ENCODE measurements around the gene PCDHA9. TPM values are rescaled to one million over a fixed set of nuclear protein-coding genes. Genes with fewer than 3 reads are reported as not detected.

Gene PCDHA9
- total RNA-seq, 1 experiment from 2014 or later, result 0.55 TPM

DNA sequence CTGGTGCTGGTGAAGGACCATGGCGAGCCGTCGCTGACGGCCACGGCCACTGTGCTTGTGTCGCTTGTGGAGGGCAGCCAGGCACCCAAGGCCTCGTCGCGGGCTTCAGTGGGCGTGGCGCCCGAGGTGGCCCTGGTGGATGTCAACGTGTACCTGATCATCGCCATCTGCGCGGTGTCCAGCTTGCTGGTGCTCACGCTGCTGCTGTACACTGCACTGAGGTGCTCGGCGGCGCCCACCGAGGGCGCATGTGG, 9.7 kb downstream of the PCDHA9 start:
- Histone ChIP-seq H3K56ac (ENCODE audit: insufficient read length, low read depth, low read length) (no peak overlapping the region), H2BK5ac (ENCODE audit: insufficient read length, low read length) (no peak overlapping the region), H4K20me1 (ENCODE audit: control insufficient read depth, insufficient read depth, insufficient read length) (no peaks in the 10 kb centered on the region), H4K91ac (ENCODE audit: insufficient read length, low read depth, low read length) (no peak overlapping the region), H3K18ac (ENCODE audit: insufficient read length, low read depth, low read length) (no peak overlapping the region), H3K79me2 (ENCODE audit: insufficient read depth, low read length) (no peaks in the 10 kb centered on the region), H3K4me2 (ENCODE audit: insufficient read depth, insufficient read length, low read length) (no peak overlapping the region), H3K27ac (ENCODE audit: insufficient read length, low read depth, low read length) (no peak overlapping the region), H2AFZ (ENCODE audit: low read length) (no peak overlapping the region), H2BK120ac (ENCODE audit: low read depth, low read length, poor library complexity, severe bottlenecking) (no peak overlapping the region), H3K9ac (ENCODE audit: extremely low read depth, insufficient read length, low read length) (no peak overlapping the region), H3K9me3 (ENCODE audit: control insufficient read depth, low read depth, low read length) (peaks cover 9% of the 10 kb centered on the region), H2BK20ac (ENCODE audit: low read depth, low read length, poor library complexity, severe bottlenecking) (no peak overlapping the region), H3K23ac (ENCODE audit: insufficient read length, low read depth, low read length) (no peak overlapping the region), H3T11ph (ENCODE audit: low read length) (no peak overlapping the region), H3K79me1 (ENCODE audit: insufficient read depth, low read depth, low read length, poor library complexity, severe bottlenecking) (no peaks in the 10 kb centered on the region), H3K14ac (ENCODE audit: insufficient read depth, low read length) (no peak overlapping the region), H3K4ac (ENCODE audit: low read depth, low read length) (no peak overlapping the region), H2BK15ac (ENCODE audit: low read depth, low read length) (no peak overlapping the region), H3K27me3 (ENCODE audit: insufficient read depth, low read length) (no peaks in the 10 kb centered on the region), H3K23me2 (ENCODE audit: insufficient read length, low read depth, low read length, poor library complexity, severe bottlenecking) (no peaks in the 10 kb centered on the region), H3K4me1 (ENCODE audit: insufficient read depth, low read length) (no peaks in the 10 kb centered on the region), H4K5ac (ENCODE audit: insufficient read length, low read depth, low read length) (no peak overlapping the region), H4K8ac (replicated peaks; ENCODE audit: insufficient read length, low read depth, low read length) (no peak overlapping the region), H2BK12ac (ENCODE audit: insufficient read length, low read depth, low read length) (no peak overlapping the region), H2AK5ac (ENCODE audit: insufficient read length, low read length) (no peak overlapping the region)
- WGBS (ENCODE audit: extremely low coverage, insufficient read length, low lambda C conversion rate), result no CpG with 5 or more reads among the region's 22 CpGs
- no peak for DNase-seq
- Mint-ChIP-seq H3K4me1 (peaks cover 6 to 13% of the 10 kb centered on the region in 2 experiments; a peak in 3 of 4 replicates), H3K27ac (no peak overlapping the region), H3K36me3 (ENCODE audit: insufficient read depth in 1 of 3, low read depth in 3 of 3) (peaks cover 37 to 55% (median 39%) of the 10 kb centered on the region in 3 experiments), H3K27me3 (ENCODE audit: low read depth) (no peaks in the 10 kb centered on the region), H3K9me3 (peaks cover 34 to 48% of the 10 kb centered on the region in 2 experiments), H3K4me3 (peak overlapping the region in 1 of 2 experiments; percentile 36; a peak in 1 of 5 replicates)
- TF ChIP-seq, protein P1, sequence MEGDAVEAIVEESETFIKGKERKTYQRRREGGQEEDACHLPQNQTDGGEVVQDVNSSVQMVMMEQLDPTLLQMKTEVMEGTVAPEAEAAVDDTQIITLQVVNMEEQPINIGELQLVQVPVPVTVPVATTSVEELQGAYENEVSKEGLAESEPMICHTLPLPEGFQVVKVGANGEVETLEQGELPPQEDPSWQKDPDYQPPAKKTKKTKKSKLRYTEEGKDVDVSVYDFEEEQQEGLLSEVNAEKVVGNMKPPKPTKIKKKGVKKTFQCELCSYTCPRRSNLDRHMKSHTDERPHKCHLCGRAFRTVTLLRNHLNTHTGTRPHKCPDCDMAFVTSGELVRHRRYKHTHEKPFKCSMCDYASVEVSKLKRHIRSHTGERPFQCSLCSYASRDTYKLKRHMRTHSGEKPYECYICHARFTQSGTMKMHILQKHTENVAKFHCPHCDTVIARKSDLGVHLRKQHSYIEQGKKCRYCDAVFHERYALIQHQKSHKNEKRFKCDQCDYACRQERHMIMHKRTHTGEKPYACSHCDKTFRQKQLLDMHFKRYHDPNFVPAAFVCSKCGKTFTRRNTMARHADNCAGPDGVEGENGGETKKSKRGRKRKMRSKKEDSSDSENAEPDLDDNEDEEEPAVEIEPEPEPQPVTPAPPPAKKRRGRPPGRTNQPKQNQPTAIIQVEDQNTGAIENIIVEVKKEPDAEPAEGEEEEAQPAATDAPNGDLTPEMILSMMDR (conservative IDR thresholded peaks at IDR 0.05), result no peak

Data from H9 (cell line).